Activated T-cell treated with anti-CD3 and anti-CD28 coated beads, Interleukin-2, amount 50 U/mL, for 24 hours (primary cell): Measurements from ENCODE around the gene MYBPC1.

Experiments
- DNase-seq: peaks from one replicate; pipeline ENCODE4 v3.0.0-alpha.2; 2020
- H3K27ac Mint-ChIP-seq: 2 replicates; pipeline ENCODE4 v1.8.0; 2020; ENCODE audit warnings: mild to moderate bottlenecking, mixed read lengths
- H3K27me3 Mint-ChIP-seq: 2 replicates; pipeline ENCODE4 v1.8.0; 2020; ENCODE audit warnings: mixed read lengths
- H3K36me3 Mint-ChIP-seq: 2 replicates; pipeline ENCODE4 v1.8.0; 2020; ENCODE audit warnings: low read depth, mixed read lengths
- H3K4me1 Mint-ChIP-seq: 2 replicates; pipeline ENCODE4 v1.8.0; 2020; ENCODE audit warnings: low read depth, mixed read lengths
- H3K4me3 Mint-ChIP-seq: 2 replicates; pipeline ENCODE4 v1.8.0; 2020; ENCODE audit warnings: mild to moderate bottlenecking, moderate library complexity, mixed read lengths
- H3K9me3 Mint-ChIP-seq: 2 replicates; pipeline ENCODE4 v1.8.0; 2020; ENCODE audit warnings: mixed read lengths

Gene MYBPC1

GRCh38 chr12:101616027-101616494 is 21.3 kb downstream of the MYBPC1 start:
- no peaks in the 10 kb centered on the region for H3K36me3 Mint-ChIP-seq
- DNase-seq = no peak
- H3K27ac Mint-ChIP-seq = no peak overlapping the region
- peaks cover 15% of the 10 kb centered on the region for H3K4me1 Mint-ChIP-seq
- H3K4me3 Mint-ChIP-seq = no peak overlapping the region
- H3K9me3 Mint-ChIP-seq = no peaks in the 10 kb centered on the region
- H3K27me3 Mint-ChIP-seq = peaks cover 3% of the 10 kb centered on the region

- H3K4me3 Mint-ChIP-seq = no peak overlapping the region
- H3K9me3 Mint-ChIP-seq = no peaks in the 10 kb centered on the region
- H3K4me1 Mint-ChIP-seq = peaks cover 15% of the 10 kb centered on the region
- peaks cover 12% of the 10 kb centered on the region for H3K27me3 Mint-ChIP-seq
- H3K27ac Mint-ChIP-seq = no peak overlapping the region
- DNase-seq = no peak
- no peaks in the 10 kb centered on the region for H3K36me3 Mint-ChIP-seq
Measured at GRCh38 chr12:101619026-101619786, 24.4 kb downstream of the MYBPC1 start.

- Mint-ChIP-seq H3K4me1 (peaks cover 15% of the 10 kb centered on the region), H3K27ac (no peak overlapping the region), H3K27me3 (peaks cover 14% of the 10 kb centered on the region), H3K9me3 (no peaks in the 10 kb centered on the region), H3K36me3 (no peaks in the 10 kb centered on the region), H3K4me3 (no peak overlapping the region)
- no peak for DNase-seq
Measured at GRCh38 chr12:101619858-101620761, 25.3 kb downstream of the MYBPC1 start.

- Mint-ChIP-seq H3K27me3 (peaks cover 14% of the 10 kb centered on the region), H3K9me3 (no peaks in the 10 kb centered on the region), H3K4me1 (peaks cover 13% of the 10 kb centered on the region), H3K4me3 (no peak overlapping the region), H3K36me3 (no peaks in the 10 kb centered on the region), H3K27ac (no peak overlapping the region)
- DNase-seq = no peak
Measured at GRCh38 chr12:101620762-101621133, 26.0 kb downstream of the MYBPC1 start.

GRCh38 chr12:101628676-101629075 is 33.9 kb downstream of the MYBPC1 start:
- H3K27ac Mint-ChIP-seq = no peak overlapping the region
- no peak overlapping the region for H3K4me3 Mint-ChIP-seq
- H3K4me1 Mint-ChIP-seq = no peaks in the 10 kb centered on the region
- DNase-seq = no peak
- H3K27me3 Mint-ChIP-seq = peaks cover 14% of the 10 kb centered on the region
- H3K36me3 Mint-ChIP-seq = no peaks in the 10 kb centered on the region
- H3K9me3 Mint-ChIP-seq = no peaks in the 10 kb centered on the region

- Mint-ChIP-seq H3K4me1 (peaks cover 12% of the 10 kb centered on the region), H3K4me3 (no peak overlapping the region), H3K36me3 (no peaks in the 10 kb centered on the region), H3K9me3 (no peaks in the 10 kb centered on the region), H3K27me3 (peaks cover 6% of the 10 kb centered on the region), H3K27ac (no peak overlapping the region)
- no peak for DNase-seq
Measured at GRCh38 chr12:101634724-101635123, 40.0 kb downstream of the MYBPC1 start.

GRCh38 chr12:101637936-101638335 is 43.2 kb downstream of the MYBPC1 start:
- no peak overlapping the region for H3K27ac Mint-ChIP-seq
- H3K9me3 Mint-ChIP-seq = no peaks in the 10 kb centered on the region
- H3K4me1 Mint-ChIP-seq = peaks cover 17% of the 10 kb centered on the region
- DNase-seq = no peak
- no peaks in the 10 kb centered on the region for H3K36me3 Mint-ChIP-seq
- no peak overlapping the region for H3K4me3 Mint-ChIP-seq
- peaks cover 19% of the 10 kb centered on the region for H3K27me3 Mint-ChIP-seq

GRCh38 chr12:101642115-101643067 is 47.6 kb downstream of the MYBPC1 start:
- Mint-ChIP-seq H3K36me3 (no peaks in the 10 kb centered on the region), H3K4me1 (peaks cover 8% of the 10 kb centered on the region), H3K4me3 (no peak overlapping the region), H3K27ac (no peak overlapping the region), H3K27me3 (peaks cover 29% of the 10 kb centered on the region), H3K9me3 (no peaks in the 10 kb centered on the region)
- DNase-seq = peak; percentile 35

GRCh38 chr12:101647711-101648110 is 52.9 kb downstream of the MYBPC1 start:
- no peaks in the 10 kb centered on the region for H3K36me3 Mint-ChIP-seq
- no peak overlapping the region for H3K27ac Mint-ChIP-seq
- no peak for DNase-seq
- H3K27me3 Mint-ChIP-seq = peaks cover 33% of the 10 kb centered on the region
- no peaks in the 10 kb centered on the region for H3K9me3 Mint-ChIP-seq
- no peak overlapping the region for H3K4me3 Mint-ChIP-seq
- H3K4me1 Mint-ChIP-seq = peaks cover 3% of the 10 kb centered on the region

- H3K9me3 Mint-ChIP-seq = no peaks in the 10 kb centered on the region
- no peak overlapping the region for H3K27ac Mint-ChIP-seq
Measured at GRCh38 chr12:101648195-101648594, 53.4 kb downstream of the MYBPC1 start.

GRCh38 chr12:101650346-101651117 is 55.8 kb downstream of the MYBPC1 start:
- Mint-ChIP-seq H3K9me3 (no peaks in the 10 kb centered on the region), H3K4me3 (no peak overlapping the region), H3K4me1 (peaks cover 3% of the 10 kb centered on the region), H3K27ac (no peak overlapping the region), H3K27me3 (peaks cover 26% of the 10 kb centered on the region), H3K36me3 (no peaks in the 10 kb centered on the region)
- no peak for DNase-seq

More at GRCh38 chr12:101648195-101648594, 53.4 kb downstream of the MYBPC1 start:
- Mint-ChIP-seq H3K4me1 (peaks cover 3% of the 10 kb centered on the region), H3K27me3 (peaks cover 32% of the 10 kb centered on the region), H3K36me3 (no peaks in the 10 kb centered on the region), H3K4me3 (no peak overlapping the region)
- no peak for DNase-seq

GRCh38 chr12:101653030-101653429 is 58.3 kb downstream of the MYBPC1 start:
- Mint-ChIP-seq H3K4me1 (no peaks in the 10 kb centered on the region), H3K27me3 (peaks cover 26% of the 10 kb centered on the region), H3K9me3 (no peaks in the 10 kb centered on the region), H3K36me3 (no peaks in the 10 kb centered on the region), H3K27ac (no peak overlapping the region), H3K4me3 (no peak overlapping the region)
- DNase-seq = no peak

GRCh38 chr12:101653503-101653902 is 58.7 kb downstream of the MYBPC1 start:
- DNase-seq = no peak
- no peak overlapping the region for H3K27ac Mint-ChIP-seq
- no peak overlapping the region for H3K4me3 Mint-ChIP-seq
- H3K36me3 Mint-ChIP-seq = no peaks in the 10 kb centered on the region
- H3K4me1 Mint-ChIP-seq = no peaks in the 10 kb centered on the region
- no peaks in the 10 kb centered on the region for H3K9me3 Mint-ChIP-seq
- peaks cover 26% of the 10 kb centered on the region for H3K27me3 Mint-ChIP-seq
